D721Med (cell line): ENCODE data around the gene DYNLT2B.
"Not testable (repeated sequence)": the region's sequence is repeated elsewhere in the genome, so short reads cannot be mapped to it uniquely, and the experiment has no call there.

ENCODE experiments used
- DNase-seq: peaks from one replicate; pipeline ENCODE4 v3.0.0; 2011; ENCODE audit warnings: low spot score; ENCODE audit not compliant: insufficient read length
- FAIRE-seq: peaks from 2 replicates; lab custom pipeline; 2011; peaks lifted over from hg19 to GRCh38; lab: Jason Lieb, UNC
- CTCF ChIP-seq: IDR thresholded peaks from 2 replicates; pipeline ENCODE4 v1.5.1; 2012; ENCODE audit warnings: mild to moderate bottlenecking, control low read depth; ENCODE audit not compliant: insufficient read depth; ENCODE audit errors: missing control alignments

Gene DYNLT2B

DNA sequence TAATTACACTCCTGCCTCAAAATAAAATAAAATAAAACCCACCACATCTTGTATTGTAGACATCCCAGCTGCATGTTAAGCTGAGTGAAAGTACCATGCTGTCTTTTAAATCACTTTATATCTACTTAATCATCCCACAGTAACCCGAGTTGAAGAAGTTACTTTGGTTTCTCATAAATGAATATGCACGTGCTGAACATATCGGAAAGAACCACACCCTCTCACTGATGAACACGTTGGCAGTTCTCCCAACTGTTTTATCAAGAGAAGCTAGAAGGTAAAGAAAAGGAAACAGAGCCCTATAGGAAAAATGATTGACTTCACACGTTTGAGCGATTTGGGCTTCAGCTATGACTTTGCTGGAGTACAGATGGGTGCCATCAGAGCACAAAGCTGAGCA, 36.1 kb upstream of the DYNLT2B start:
- no peak for FAIRE-seq
- no peak for TF ChIP-seq CTCF
- no peak for DNase-seq

GRCh38 chr3:196351541-196351940, 33.5 kb upstream of the DYNLT2B start:
- no peak for FAIRE-seq

GRCh38 chr3:196350067-196350466, 32.0 kb upstream of the DYNLT2B start:
- DNase-seq (no peak), FAIRE-seq (no peak)
- TF ChIP-seq CTCF, result no peak

More at GRCh38 chr3:196351541-196351940, 33.5 kb upstream of the DYNLT2B start:
- DNase-seq, result no peak
- TF ChIP-seq CTCF, result no peak

DNA sequence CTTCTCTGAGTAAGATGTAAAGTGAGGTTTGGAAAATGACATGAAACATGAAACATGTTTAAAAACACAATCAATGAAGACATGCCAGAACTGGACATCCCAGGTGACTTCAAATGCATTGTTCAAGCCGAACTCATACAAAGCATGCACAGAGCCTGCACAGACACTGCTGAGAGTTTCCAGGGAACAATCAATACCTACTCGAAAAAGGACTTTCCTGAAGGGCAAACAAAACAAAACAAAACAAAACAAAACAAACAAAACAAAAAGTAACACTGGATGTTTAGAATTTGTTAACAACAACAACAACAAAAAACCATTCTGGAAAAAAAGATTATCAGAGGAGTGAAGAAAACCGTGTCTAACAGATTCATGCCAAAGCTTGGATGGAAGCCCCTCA, 30.7 kb upstream of the DYNLT2B start:
- FAIRE-seq (no peak), DNase-seq (no peak)
- no peak for TF ChIP-seq CTCF

- TF ChIP-seq CTCF, result no peak
- FAIRE-seq (no peak), DNase-seq (no peak)
Observed at GRCh38 chr3:196344663-196345062, 26.6 kb upstream of the DYNLT2B start.

DNA sequence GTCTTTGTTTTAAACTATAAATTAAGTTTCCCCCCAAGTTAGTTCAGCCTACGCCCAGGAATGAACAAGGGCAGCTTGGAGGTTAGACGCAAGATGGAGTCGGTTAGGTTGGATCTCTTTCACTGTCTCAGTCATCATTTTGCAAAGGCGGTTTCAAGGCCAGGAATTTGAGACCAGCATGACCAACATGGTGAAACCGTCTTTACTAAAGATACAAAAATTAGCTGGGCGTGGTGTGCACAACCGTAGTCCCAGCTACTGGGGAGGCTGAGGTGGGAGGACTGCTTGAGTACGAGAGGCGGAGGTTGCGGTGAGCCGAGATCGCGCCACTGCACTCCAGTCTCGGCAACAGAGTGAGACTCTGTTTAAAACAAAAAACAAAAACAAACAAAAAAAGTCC, 25.9 kb upstream of the DYNLT2B start:
- not testable (repeated sequence) for DNase-seq, FAIRE-seq

DNA sequence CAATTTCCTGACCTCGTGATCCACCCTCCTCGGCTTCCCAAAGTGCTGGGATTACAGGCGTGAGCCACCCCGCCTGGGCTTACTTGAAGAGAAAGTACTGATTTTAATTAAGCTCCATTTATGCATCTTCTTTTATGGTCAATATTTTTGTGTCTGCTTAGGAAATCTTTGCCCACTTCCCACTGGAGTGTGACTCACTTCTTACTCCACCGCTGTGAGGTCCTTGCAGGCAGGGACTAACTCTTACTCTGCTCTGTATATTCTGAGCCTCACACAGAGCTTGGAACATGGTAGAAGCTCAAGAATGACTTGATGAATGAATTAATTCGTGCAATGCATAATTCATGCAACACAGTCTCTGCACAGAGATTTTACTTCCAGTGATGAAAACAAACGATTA, 23.1 kb upstream of the DYNLT2B start:
- TF ChIP-seq CTCF, result no peak
- FAIRE-seq (no peak), DNase-seq (no peak)

GRCh38 chr3:196340466-196340865, 22.4 kb upstream of the DYNLT2B start:
- FAIRE-seq, result no peak

More at GRCh38 chr3:196340466-196340865, 22.4 kb upstream of the DYNLT2B start:
- TF ChIP-seq CTCF, result no peak
- no peak for DNase-seq
